Stimulated activated CD4-positive, alpha-beta T cell treated with anti-CD3 and anti-CD28 coated beads, Interleukin-15, amount 100 ng/mL, for 48 hours (primary cell): ENCODE data around the gene ZCCHC10.
A peak's percentile ranks its signal among the peaks of the same experiment; 100 is the strongest.
"Not testable (repeated sequence)": the region's sequence is repeated elsewhere in the genome, so short reads cannot be mapped to it uniquely, and the experiment has no call there.

ENCODE experiments used
- DNase-seq, 2 donors: peaks; one replicate each; pipeline ENCODE4 v3.0.0-alpha.2; 2020; ENCODE audit warnings: low read depth in 2 of 2

ZCCHC10 gene

GRCh38 chr5:132979367-132979940 lies 46.9 kb downstream of the ZCCHC10 start:
- no peak for DNase-seq

GRCh38 chr5:132976852-132977251 lies 49.5 kb downstream of the ZCCHC10 start:
- DNase-seq = no peak

DNA sequence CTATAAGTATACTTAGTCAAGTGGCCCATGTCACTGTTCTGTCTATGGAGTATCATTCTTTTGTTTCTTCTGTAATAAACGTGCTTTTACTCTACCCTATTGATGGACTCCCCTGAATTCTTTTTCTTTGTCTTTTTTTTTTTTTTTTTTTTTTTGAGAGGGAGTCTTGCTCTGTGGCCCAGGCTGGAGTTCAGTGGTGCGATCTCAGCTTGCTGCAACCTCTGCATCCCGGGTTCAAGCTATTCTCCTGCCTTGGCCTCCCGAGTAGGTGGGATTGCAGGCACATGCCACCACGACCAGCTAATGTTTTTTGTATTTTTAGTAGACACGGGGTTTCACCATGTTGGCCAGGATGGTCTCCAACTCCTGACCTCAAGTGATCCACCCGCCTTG lies 53.9 kb downstream of the ZCCHC10 start:
- not testable (repeated sequence) for DNase-seq

- no peak for DNase-seq
These were observed 54.6 kb downstream of the ZCCHC10 start for GRCh38 chr5:132971483-132972435.

DNA sequence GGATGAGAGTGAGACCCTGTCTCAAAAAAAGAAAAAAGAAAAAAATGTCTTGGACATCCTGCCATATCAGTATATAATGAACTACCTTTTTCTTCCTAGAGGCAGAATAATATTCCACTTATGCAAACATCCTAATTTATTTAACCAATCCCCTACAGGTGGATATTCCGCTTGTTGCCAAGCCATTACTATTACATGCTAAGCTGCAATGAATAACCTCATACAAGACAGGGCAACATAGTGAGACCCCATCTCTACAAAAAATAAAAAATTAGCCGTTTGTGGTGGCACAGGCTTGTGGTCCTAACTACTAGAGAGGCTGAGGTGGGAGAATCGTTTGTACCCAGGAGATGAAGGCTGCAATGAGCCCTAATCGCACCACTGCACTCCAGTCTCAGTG lies 61.2 kb downstream of the ZCCHC10 start:
- DNase-seq = no peak

DNA sequence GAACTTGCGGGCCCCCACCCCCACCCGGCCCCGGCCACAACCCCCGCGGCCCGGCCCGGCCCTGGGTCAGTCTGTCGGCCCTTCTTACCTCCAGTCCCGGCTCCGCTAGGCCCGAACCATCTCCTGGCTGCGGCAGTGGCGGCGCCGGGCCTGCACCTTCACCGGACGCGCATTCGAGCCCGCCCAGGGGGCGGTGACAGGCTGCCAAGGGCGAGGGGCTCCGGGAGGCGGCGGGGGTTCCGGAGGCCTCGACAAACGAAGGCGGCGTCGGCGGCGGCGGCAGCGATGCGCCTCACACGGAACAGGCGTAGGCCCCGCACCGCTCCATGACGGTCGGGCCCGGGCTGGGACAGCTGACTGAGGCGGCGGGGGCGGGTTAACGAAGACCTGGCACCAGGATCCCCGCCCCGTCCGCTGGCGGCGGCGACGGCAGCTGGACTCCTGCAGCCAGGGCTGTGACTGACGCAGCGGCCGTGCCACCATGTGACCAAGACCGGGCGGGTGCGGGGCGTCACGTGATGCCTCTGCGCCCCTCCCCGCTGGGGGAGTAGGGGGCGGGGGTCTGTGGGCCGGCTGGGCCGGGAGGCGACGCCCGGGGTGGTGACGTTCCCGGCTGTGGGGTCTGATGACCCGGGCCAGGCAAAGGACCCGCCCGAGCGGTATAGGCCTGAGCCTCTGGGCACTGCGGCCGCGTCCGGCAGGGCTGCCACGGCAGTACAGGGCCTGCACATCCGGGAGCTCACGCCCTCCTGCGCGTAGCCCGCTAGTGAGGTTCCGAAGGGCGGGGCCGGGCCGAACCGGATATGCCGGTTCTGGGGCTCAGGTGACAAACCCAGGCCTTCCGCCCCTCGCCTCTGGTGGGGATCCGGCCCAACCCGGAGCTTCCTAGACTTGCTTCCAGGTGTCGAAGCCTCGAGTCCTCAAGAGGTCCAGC lies 62.9 kb downstream of the ZCCHC10 start, which contains the start of gene AFF4:
Gene AFF4 (minus strand): TSS at position 464 of the 934 bp plus-strand sequence. CDS start 26,445 bp downstream, outside the sequence.
- peak; percentile 80 to 84 for DNase-seq

- no peak for DNase-seq
These were observed 63.8 kb downstream of the ZCCHC10 start for GRCh38 chr5:132962429-132963021.

DNA sequence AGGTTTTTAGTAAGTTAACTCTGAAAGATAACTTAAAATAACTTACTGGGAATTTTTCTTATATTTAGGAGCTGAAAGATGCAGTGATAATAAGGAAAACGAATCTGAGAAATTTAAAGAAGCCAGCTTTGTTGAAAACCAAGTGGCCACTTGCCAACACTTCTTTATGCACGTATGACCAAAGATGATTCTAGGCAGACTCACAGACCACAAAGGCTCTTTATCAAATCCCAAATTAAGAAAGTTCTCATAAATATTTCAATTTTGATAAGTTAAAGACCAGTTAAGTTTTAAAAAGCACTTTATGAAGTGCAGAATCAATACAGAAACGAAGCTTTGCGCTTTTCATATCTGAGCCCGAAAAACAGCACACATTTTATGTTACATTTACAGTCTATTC lies 64.5 kb downstream of the ZCCHC10 start:
- no peak for DNase-seq

GRCh38 chr5:132961123-132961815 lies 65.1 kb downstream of the ZCCHC10 start:
- DNase-seq = not testable (repeated sequence)

DNA sequence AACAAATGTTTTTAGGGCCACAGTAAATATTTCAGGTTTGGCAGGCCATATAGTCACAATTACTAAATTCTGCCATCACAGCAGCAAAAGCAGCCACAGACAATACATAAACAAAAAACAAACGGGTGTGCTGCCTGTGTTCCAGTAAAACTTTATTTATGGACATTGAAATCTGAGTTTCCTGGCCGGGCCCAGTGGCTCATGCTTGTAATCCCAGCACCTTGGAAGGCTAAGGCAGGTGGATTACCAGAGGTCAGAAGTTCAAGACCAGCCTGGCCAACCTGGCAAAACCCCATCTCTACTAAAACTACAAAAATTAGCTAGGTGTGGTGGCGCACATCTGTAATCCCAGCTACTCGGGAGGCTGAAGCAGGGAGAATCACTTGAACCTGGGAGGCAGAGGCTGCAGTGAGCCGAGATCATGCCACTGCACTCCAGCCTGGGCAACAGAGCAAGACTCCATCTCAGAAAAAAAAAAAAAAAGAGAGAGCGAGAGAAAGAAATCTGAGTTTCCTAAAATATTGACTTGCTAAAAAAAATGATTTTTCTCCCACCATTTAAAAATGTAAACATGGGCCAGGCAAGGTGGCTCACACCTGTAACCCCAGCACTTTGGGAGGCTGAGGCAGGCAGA lies 70.1 kb downstream of the ZCCHC10 start:
- DNase-seq = not testable (repeated sequence)

DNA sequence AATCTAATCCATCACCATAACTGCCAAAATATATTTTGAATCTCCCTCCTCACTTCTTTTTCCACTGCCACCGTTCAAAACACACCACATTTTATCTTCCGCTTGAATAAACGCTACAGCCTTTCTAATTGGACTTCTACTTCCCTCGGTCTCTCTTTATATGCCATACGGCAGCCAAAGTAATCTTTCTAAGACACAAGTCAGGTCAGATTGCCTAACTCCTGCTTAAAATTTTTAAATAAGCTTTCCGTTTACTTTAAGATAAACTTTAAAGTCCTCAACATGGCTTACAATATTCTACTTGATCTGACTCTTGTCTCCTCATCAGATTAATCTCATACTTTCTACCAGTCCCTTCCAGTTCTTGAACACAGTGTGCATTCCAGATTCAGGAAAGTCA lies 72.6 kb downstream of the ZCCHC10 start:
- DNase-seq = no peak

- DNase-seq = no peak
These were observed 73.5 kb downstream of the ZCCHC10 start for GRCh38 chr5:132952829-132953228.

DNA sequence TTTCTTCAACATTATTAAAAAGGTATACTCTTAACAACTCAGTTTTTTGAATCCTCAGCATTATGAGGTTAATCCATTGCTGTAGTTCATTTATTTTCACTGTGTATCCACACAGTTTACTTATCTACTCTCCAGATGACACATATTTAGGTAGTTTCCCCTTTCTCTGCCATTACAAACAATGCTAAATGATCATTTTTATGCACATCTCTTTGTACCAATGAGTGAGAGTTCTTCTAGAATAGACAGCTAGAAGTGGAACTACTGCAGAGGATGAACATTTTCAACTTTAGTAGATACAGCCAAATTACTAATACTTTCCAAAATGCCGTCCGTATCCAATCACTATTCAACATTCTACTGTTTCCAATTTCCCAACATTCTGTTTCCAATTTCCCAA lies 74.5 kb downstream of the ZCCHC10 start:
- no peak for DNase-seq

DNA sequence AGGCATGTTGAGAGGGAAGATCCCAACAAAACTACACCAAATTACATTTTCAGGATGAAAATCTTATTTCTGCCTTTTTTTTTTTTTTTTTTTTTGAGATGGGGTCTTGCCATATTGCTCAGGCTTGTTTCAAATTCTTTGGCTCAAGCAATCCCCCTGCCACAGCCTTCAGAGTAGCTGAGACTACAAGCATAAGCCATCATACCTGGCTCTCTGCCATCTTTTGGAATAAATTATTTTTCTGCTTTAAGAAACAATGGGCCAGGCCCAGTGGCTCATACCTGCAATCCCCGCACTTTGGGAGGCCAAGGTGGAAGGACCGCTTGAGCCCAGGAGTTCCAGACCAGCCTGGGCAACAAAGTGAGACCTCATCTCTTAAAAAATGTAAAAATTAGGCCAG lies 77.2 kb downstream of the ZCCHC10 start:
- DNase-seq = no peak

GRCh38 chr5:132947671-132948070 lies 78.7 kb downstream of the ZCCHC10 start:
- no peak for DNase-seq
